ENCODE results near the gene SELPLG.
"Not testable (repeated sequence)": the region's sequence is repeated elsewhere in the genome, so short reads cannot be mapped to it uniquely, and the experiment has no call there.

DNA sequence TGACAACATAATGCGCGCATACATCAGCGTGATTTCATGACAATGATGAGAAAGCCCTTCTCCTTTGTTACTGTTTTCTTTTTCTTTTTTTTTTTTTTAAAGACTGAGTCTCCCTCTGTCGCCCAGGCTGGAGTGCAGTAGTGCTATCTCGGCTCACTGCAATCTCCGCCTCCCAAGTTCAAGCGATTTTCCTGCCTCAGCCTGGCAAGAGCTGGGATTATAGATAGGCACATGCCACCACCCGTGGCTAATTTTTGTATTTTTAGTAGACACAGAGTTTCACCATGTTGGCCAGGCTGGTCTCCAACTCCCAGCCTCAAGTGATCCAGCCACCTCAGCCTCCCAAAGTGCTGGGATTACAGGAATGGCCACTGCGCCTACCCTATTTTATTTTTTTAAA lies 20.9 kb upstream of the SELPLG start:
- TF ChIP-seq, protein P1, sequence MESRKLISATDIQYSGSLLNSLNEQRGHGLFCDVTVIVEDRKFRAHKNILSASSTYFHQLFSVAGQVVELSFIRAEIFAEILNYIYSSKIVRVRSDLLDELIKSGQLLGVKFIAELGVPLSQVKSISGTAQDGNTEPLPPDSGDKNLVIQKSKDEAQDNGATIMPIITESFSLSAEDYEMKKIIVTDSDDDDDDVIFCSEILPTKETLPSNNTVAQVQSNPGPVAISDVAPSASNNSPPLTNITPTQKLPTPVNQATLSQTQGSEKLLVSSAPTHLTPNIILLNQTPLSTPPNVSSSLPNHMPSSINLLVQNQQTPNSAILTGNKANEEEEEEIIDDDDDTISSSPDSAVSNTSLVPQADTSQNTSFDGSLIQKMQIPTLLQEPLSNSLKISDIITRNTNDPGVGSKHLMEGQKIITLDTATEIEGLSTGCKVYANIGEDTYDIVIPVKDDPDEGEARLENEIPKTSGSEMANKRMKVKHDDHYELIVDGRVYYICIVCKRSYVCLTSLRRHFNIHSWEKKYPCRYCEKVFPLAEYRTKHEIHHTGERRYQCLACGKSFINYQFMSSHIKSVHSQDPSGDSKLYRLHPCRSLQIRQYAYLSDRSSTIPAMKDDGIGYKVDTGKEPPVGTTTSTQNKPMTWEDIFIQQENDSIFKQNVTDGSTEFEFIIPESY (IDR thresholded peaks at IDR 0.05) = not testable (repeated sequence)
- TF ChIP-seq, protein P2, sequence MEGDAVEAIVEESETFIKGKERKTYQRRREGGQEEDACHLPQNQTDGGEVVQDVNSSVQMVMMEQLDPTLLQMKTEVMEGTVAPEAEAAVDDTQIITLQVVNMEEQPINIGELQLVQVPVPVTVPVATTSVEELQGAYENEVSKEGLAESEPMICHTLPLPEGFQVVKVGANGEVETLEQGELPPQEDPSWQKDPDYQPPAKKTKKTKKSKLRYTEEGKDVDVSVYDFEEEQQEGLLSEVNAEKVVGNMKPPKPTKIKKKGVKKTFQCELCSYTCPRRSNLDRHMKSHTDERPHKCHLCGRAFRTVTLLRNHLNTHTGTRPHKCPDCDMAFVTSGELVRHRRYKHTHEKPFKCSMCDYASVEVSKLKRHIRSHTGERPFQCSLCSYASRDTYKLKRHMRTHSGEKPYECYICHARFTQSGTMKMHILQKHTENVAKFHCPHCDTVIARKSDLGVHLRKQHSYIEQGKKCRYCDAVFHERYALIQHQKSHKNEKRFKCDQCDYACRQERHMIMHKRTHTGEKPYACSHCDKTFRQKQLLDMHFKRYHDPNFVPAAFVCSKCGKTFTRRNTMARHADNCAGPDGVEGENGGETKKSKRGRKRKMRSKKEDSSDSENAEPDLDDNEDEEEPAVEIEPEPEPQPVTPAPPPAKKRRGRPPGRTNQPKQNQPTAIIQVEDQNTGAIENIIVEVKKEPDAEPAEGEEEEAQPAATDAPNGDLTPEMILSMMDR (IDR thresholded peaks at IDR 0.05; ENCODE audit: low read depth, low read length, missing input control) = not testable (repeated sequence)
- not testable (repeated sequence) for TF ChIP-seq RAD21 (IDR thresholded peaks at IDR 0.05); YY1 (IDR thresholded peaks at IDR 0.05); NR2F2 (IDR thresholded peaks at IDR 0.05); RXRA (IDR thresholded peaks at IDR 0.05); EGR1 (IDR thresholded peaks at IDR 0.05; ENCODE audit: low read depth in 2 of 2); FOXA1 (IDR thresholded peaks at IDR 0.05); HNF4A (conservative IDR thresholded peaks at IDR 0.05); SP1 (IDR thresholded peaks at IDR 0.05); TAF1 (conservative IDR thresholded peaks at IDR 0.05)
- TF ChIP-seq, protein P3, sequence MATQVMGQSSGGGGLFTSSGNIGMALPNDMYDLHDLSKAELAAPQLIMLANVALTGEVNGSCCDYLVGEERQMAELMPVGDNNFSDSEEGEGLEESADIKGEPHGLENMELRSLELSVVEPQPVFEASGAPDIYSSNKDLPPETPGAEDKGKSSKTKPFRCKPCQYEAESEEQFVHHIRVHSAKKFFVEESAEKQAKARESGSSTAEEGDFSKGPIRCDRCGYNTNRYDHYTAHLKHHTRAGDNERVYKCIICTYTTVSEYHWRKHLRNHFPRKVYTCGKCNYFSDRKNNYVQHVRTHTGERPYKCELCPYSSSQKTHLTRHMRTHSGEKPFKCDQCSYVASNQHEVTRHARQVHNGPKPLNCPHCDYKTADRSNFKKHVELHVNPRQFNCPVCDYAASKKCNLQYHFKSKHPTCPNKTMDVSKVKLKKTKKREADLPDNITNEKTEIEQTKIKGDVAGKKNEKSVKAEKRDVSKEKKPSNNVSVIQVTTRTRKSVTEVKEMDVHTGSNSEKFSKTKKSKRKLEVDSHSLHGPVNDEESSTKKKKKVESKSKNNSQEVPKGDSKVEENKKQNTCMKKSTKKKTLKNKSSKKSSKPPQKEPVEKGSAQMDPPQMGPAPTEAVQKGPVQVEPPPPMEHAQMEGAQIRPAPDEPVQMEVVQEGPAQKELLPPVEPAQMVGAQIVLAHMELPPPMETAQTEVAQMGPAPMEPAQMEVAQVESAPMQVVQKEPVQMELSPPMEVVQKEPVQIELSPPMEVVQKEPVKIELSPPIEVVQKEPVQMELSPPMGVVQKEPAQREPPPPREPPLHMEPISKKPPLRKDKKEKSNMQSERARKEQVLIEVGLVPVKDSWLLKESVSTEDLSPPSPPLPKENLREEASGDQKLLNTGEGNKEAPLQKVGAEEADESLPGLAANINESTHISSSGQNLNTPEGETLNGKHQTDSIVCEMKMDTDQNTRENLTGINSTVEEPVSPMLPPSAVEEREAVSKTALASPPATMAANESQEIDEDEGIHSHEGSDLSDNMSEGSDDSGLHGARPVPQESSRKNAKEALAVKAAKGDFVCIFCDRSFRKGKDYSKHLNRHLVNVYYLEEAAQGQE (IDR thresholded peaks at IDR 0.05) = not testable (repeated sequence)
- TF ChIP-seq, protein P4, sequence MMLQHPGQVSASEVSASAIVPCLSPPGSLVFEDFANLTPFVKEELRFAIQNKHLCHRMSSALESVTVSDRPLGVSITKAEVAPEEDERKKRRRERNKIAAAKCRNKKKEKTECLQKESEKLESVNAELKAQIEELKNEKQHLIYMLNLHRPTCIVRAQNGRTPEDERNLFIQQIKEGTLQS (IDR thresholded peaks at IDR 0.05) = not testable (repeated sequence)
- TF ChIP-seq, protein P5, sequence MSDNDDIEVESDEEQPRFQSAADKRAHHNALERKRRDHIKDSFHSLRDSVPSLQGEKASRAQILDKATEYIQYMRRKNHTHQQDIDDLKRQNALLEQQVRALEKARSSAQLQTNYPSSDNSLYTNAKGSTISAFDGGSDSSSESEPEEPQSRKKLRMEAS (IDR thresholded peaks at IDR 0.05) = not testable (repeated sequence)

Measured in liver (tissue), 3 donors.